ENCODE data around the gene MOV10L1. TPM values are rescaled to one million over a fixed set of nuclear protein-coding genes. Genes with fewer than 3 reads are reported as not detected.

Gene MOV10L1
- total and polyA plus RNA-seq, 2 donors (not counting 3 experiments of a cell fraction or from before 2014, with no cell fraction given), result 27.6 to 37.6 TPM

- no peak for TF ChIP-seq POLR2AphosphoS5 (IDR thresholded peaks at IDR 0.05; ENCODE audit: insufficient read depth, low read depth, low read length)
- TF ChIP-seq GATA2 (IDR thresholded peaks at IDR 0.05; ENCODE audit: insufficient read depth, insufficient read length, low read depth, low read length), result no peak
- TF ChIP-seq MYC (IDR thresholded peaks at IDR 0.05; ENCODE audit: low read depth, low read length), result no peak
- TF ChIP-seq EZH2 (IDR thresholded peaks at IDR 0.05; ENCODE audit: borderline replicate concordance, low read depth, low read length, severe bottlenecking), result no peak
- no peak for TF ChIP-seq CTCF (IDR thresholded peaks at IDR 0.05; ENCODE audit: extremely low read depth in 1 of 2, insufficient read depth in 1 of 2, low read depth in 1 of 2, low read length in 2 of 2)
- TF ChIP-seq JUN (IDR thresholded peaks at IDR 0.05; ENCODE audit: borderline replicate concordance, insufficient read depth, insufficient read length, low read depth), result no peak
- no peak for TF ChIP-seq MAX (IDR thresholded peaks at IDR 0.05; ENCODE audit: insufficient read depth, insufficient read length)
- no peak for TF ChIP-seq POLR2A (IDR thresholded peaks at IDR 0.05; ENCODE audit: low read depth, low read length)
- TF ChIP-seq FOS (IDR thresholded peaks at IDR 0.05; ENCODE audit: borderline replicate concordance, insufficient read depth, low read length), result no peak
- H3K27me3 ChIP-seq (ENCODE audit: control insufficient read depth in 2 of 2, insufficient read depth in 2 of 2, low read length in 2 of 2), result no peaks in the 10 kb centered on the region
- H3K9me3 ChIP-seq (replicated peaks; ENCODE audit: control insufficient read depth, insufficient read depth, low read length), result no peaks in the 10 kb centered on the region
- no peaks in the 10 kb centered on the region for H3K4me1 ChIP-seq (ENCODE audit: control insufficient read depth, extremely low read depth, insufficient read depth, low read length)
- H3K9me1 ChIP-seq (replicated peaks; ENCODE audit: control insufficient read depth, extremely low read depth, insufficient read depth, low read length), result no peaks in the 10 kb centered on the region
- CTCF ChIA-PET, result no interaction called here
- BruUV-seq (replicated peaks), result no TSS peak
- FAIRE-seq (no peak), DNase-seq (ENCODE audit: low read depth, low spot score) (no peak)
- intact Hi-C loops (cut with micrococcal nuclease), result no loop called here
- H3K79me2 ChIP-seq (ENCODE audit: control insufficient read depth, insufficient read depth, low read length), result peaks cover 2% of the 10 kb centered on the region
- POLR2A ChIA-PET, result interaction anchor here (0.6 kb wide), 1 partner anchor 483 kb away, joined by 3 read pairs; no protein-coding TSS in a partner anchor
- no peak overlapping the region for H3K9ac ChIP-seq (replicated peaks; ENCODE audit: extremely low read depth, insufficient read depth, low read length)
- no peaks in the 10 kb centered on the region for H4K20me1 ChIP-seq (replicated peaks; ENCODE audit: control insufficient read depth, extremely low read depth, insufficient read depth, low read length)
- peaks cover 22 to 27% of the 10 kb centered on the region in 2 experiments for H3K36me3 ChIP-seq (ENCODE audit: control insufficient read depth in 2 of 2, extremely low read depth in 1 of 2, insufficient read depth in 2 of 2, low read length in 2 of 2)
- H3K4me3 ChIP-seq (replicated peaks in 1 of 3; ENCODE audit: insufficient read depth in 1 of 3, low read depth in 1 of 3, low read length in 3 of 3), result no peak overlapping the region
- no peak overlapping the region for H2AFZ ChIP-seq (ENCODE audit: low read depth, low read length)
- no peak overlapping the region for H3K4me2 ChIP-seq (ENCODE audit: insufficient read depth, low read length)
- dilution Hi-C loops (cut with MboI; ENCODE audit: extremely low pct_ligation_motif_present, low sequenced_read_pairs), result no loop called here
- no peak overlapping the region for H3K27ac ChIP-seq (ENCODE audit: insufficient read depth, low read depth, low read length)
These were observed 44.7 kb downstream of the MOV10L1 start for GRCh38 chr22:50134481-50134880.

Measured in endothelial cell of umbilical vein (primary cell).